ENCODE data around the gene TCERG1L. TPM values are rescaled to one million over a fixed set of nuclear protein-coding genes. Genes with fewer than 3 reads are reported as not detected.

The TCERG1L gene
- total RNA-seq, 1 experiment from 2014 or later = not detected

GRCh38 chr10:131168238-131168875, 143.2 kb downstream of the TCERG1L start:
- no peaks in the 10 kb centered on the region for H3K79me2 ChIP-seq (ENCODE audit: low read depth)
- CTCF ChIA-PET = no interaction called here
- no peak overlapping the region for H2AFZ ChIP-seq
- no TSS peak for BruUV-seq (replicated peaks)
- H3K27me3 ChIP-seq (ENCODE audit: insufficient read depth, low read depth) = peaks cover 67% of the 10 kb centered on the region
- TF ChIP-seq, protein P1, sequence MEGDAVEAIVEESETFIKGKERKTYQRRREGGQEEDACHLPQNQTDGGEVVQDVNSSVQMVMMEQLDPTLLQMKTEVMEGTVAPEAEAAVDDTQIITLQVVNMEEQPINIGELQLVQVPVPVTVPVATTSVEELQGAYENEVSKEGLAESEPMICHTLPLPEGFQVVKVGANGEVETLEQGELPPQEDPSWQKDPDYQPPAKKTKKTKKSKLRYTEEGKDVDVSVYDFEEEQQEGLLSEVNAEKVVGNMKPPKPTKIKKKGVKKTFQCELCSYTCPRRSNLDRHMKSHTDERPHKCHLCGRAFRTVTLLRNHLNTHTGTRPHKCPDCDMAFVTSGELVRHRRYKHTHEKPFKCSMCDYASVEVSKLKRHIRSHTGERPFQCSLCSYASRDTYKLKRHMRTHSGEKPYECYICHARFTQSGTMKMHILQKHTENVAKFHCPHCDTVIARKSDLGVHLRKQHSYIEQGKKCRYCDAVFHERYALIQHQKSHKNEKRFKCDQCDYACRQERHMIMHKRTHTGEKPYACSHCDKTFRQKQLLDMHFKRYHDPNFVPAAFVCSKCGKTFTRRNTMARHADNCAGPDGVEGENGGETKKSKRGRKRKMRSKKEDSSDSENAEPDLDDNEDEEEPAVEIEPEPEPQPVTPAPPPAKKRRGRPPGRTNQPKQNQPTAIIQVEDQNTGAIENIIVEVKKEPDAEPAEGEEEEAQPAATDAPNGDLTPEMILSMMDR (conservative IDR thresholded peaks at IDR 0.05) = no peak
- TF ChIP-seq EZH2 (IDR thresholded peaks at IDR 0.05; ENCODE audit: low read depth) = no peak
- no peaks in the 10 kb centered on the region for H3K4me1 ChIP-seq (replicated peaks; ENCODE audit: insufficient read depth)
- H3K4me3 ChIP-seq = no peak overlapping the region
- H3K4me2 ChIP-seq = no peak overlapping the region
- DNase-seq = no peak
- no peaks in the 10 kb centered on the region for H3K36me3 ChIP-seq (ENCODE audit: low read depth)
- H3K9me3 ChIP-seq (ENCODE audit: insufficient read depth, low read depth) = no peaks in the 10 kb centered on the region
- no peak overlapping the region for H3K27ac ChIP-seq
- no peaks in the 10 kb centered on the region for H4K20me1 ChIP-seq (ENCODE audit: insufficient read depth)
- no peaks in the 10 kb centered on the region for H3F3A ChIP-seq (ENCODE audit: insufficient read depth, low read depth)
- intact Hi-C loops (cut with micrococcal nuclease; ENCODE audit: unreplicated experiment) = no loop called here
- H3K9me2 ChIP-seq (ENCODE audit: insufficient read depth) = no peaks in the 10 kb centered on the region
- POLR2A ChIA-PET (ENCODE audit: unreplicated experiment) = no interaction called here

DNA sequence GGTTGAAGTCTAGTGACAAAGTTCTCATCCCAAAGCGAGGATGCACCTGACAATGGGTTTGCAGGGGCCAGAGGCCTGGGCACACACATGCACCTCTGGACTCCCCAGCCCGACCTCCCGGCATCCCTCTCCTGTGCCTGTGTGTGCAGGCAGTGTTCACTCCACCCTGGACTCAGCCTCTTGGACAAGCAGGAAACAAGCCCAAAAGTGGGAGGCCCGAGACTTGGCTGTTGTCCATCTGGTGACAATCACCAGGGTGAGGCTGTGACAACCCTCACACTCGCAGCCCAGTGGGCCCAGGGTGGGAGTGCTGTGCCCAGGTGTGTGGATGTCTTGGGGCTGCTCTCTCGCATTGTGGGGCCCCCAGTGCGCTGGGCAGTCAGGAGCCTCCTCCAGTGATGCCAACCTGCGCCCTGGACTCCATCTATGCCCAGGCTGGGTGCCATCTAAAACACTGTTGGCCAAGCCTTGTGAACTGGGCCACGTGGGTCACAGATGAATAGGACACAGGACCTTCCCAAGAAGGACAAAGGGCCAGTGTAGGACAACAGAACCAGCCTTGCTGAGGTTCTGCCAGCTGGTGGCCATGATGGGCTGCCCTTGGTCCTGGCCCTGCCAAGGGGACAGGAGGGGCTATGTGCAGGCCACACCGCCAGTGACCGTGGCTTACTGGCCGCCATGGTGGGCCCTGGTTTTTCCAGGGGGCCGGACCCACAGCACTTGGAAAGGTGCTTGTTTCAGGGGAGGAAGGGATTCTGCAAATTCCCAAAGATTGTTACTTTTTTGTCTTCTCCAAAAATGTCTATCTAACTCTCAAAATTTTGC, 144.3 kb downstream of the TCERG1L start:
- H3K27ac ChIP-seq = no peak overlapping the region
- no peak for DNase-seq
- H3K4me3 ChIP-seq = no peak overlapping the region
- no peaks in the 10 kb centered on the region for H3K36me3 ChIP-seq (ENCODE audit: low read depth)
- H3F3A ChIP-seq (ENCODE audit: insufficient read depth, low read depth) = no peaks in the 10 kb centered on the region
- BruUV-seq (replicated peaks) = no TSS peak
- no peaks in the 10 kb centered on the region for H4K20me1 ChIP-seq (ENCODE audit: insufficient read depth)
- peaks cover 71% of the 10 kb centered on the region for H3K27me3 ChIP-seq (ENCODE audit: insufficient read depth, low read depth)
- H3K9me2 ChIP-seq (ENCODE audit: insufficient read depth) = no peaks in the 10 kb centered on the region
- H3K79me2 ChIP-seq (ENCODE audit: low read depth) = no peaks in the 10 kb centered on the region
- CTCF ChIA-PET = no interaction called here
- H2AFZ ChIP-seq = no peak overlapping the region
- POLR2A ChIA-PET (ENCODE audit: unreplicated experiment) = no interaction called here
- no peaks in the 10 kb centered on the region for H3K9me3 ChIP-seq (ENCODE audit: insufficient read depth, low read depth)
- H3K4me1 ChIP-seq (replicated peaks; ENCODE audit: insufficient read depth) = no peaks in the 10 kb centered on the region
- TF ChIP-seq EZH2 (IDR thresholded peaks at IDR 0.05; ENCODE audit: low read depth) = no peak
- no peak overlapping the region for H3K4me2 ChIP-seq
- intact Hi-C loops (cut with micrococcal nuclease; ENCODE audit: unreplicated experiment) = no loop called here

- Histone ChIP-seq H4K20me1 (ENCODE audit: insufficient read depth) (no peaks in the 10 kb centered on the region), H3K79me2 (ENCODE audit: low read depth) (no peaks in the 10 kb centered on the region), H2AFZ (no peak overlapping the region), H3K4me2 (no peak overlapping the region), H3K4me3 (no peak overlapping the region), H3K27ac (no peak overlapping the region), H3F3A (ENCODE audit: insufficient read depth, low read depth) (no peaks in the 10 kb centered on the region), H3K4me1 (replicated peaks; ENCODE audit: insufficient read depth) (no peaks in the 10 kb centered on the region), H3K9me2 (ENCODE audit: insufficient read depth) (no peaks in the 10 kb centered on the region), H3K27me3 (ENCODE audit: insufficient read depth, low read depth) (peaks cover 71% of the 10 kb centered on the region), H3K9me3 (ENCODE audit: insufficient read depth, low read depth) (no peaks in the 10 kb centered on the region), H3K36me3 (ENCODE audit: low read depth) (no peaks in the 10 kb centered on the region)
- intact Hi-C loops (cut with micrococcal nuclease; ENCODE audit: unreplicated experiment) = no loop called here
- no peak for TF ChIP-seq EZH2 (IDR thresholded peaks at IDR 0.05; ENCODE audit: low read depth)
- TF ChIP-seq, protein P1 (conservative IDR thresholded peaks at IDR 0.05) = no peak
- CTCF ChIA-PET = no interaction called here
- no peak for DNase-seq
- POLR2A ChIA-PET (ENCODE audit: unreplicated experiment) = no interaction called here
- BruUV-seq (replicated peaks) = no TSS peak
Measured at GRCh38 chr10:131166486-131166885, 145.0 kb downstream of the TCERG1L start.

All from PC-9 (cell line).